ENCODE data around the gene NSUN6. TPM values are rescaled to one million over a fixed set of nuclear protein-coding genes. Genes with fewer than 3 reads are reported as not detected.

The NSUN6 gene
- total and polyA plus RNA-seq, 10 of the 15 experiments (the other 5 are each of a cell fraction or from before 2014, with no cell fraction given), result 10.2 to 25.0 (median 15.6) TPM

DNA sequence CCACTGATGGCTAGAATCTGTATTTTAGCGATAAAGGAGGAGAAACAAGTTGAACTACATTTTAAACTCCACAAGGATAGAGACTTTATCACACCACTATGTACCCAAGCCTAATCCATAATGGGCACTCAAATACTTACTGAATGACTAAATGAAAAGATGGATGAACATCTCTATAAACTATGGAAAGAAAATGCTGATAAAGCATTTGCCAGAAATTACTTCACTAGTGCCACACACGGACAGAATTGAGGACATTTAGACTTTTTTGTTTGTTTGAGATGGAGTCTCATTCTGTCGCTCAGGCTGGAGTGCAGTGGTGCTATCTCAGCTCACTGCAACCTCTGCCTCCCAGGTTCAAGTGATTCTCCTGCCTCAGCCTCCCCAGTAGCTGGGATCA, 1.7 kb upstream of the NSUN6 start:
- Histone ChIP-seq H3K36me3 (ENCODE audit: control insufficient read depth in 2 of 2, insufficient read depth in 2 of 2, low read length in 1 of 2) (no peaks in the 10 kb centered on the region), H3K79me2 (ENCODE audit: control insufficient read depth, insufficient read depth, low read length) (peaks cover 39% of the 10 kb centered on the region), H3K4me1 (ENCODE audit: control insufficient read depth, insufficient read depth, low read length) (peaks cover 3% of the 10 kb centered on the region; the same call in 1 of the 2 replicates), H3K27ac (ENCODE audit: control insufficient read depth, insufficient read depth) (no peak overlapping the region), H3K4me2 (ENCODE audit: control insufficient read depth, insufficient read depth) (no peak overlapping the region), H3K4me3 (no peak overlapping the region), H4K20me1 (ENCODE audit: control insufficient read depth, insufficient read depth) (no peaks in the 10 kb centered on the region), H3K27me3 (replicated peaks in 1 of 2; ENCODE audit: control insufficient read depth in 2 of 2, insufficient read depth in 2 of 2, low read length in 1 of 2) (no peaks in the 10 kb centered on the region), H3K9me3 (replicated peaks; ENCODE audit: control insufficient read depth, insufficient read depth, low read length) (no peaks in the 10 kb centered on the region), H2AFZ (ENCODE audit: control insufficient read depth, low read depth, low read length) (no peak overlapping the region), H3K9ac (ENCODE audit: control insufficient read depth, insufficient read depth, low read length) (no peak overlapping the region)
- 83% methylated on average over 3 of the region's 3 CpGs for WGBS (ENCODE audit: insufficient coverage, insufficient replicate concordance, low lambda C conversion rate, missing lambda C conversion rate)
- ChIA-PET CTCF (no interaction called here), RAD21 (ENCODE audit: unreplicated experiment) (interaction anchor here (0.6 to 0.7 kb wide), 2 partner anchors 181 to 595 kb away, joined by 3 read pairs; no protein-coding TSS in a partner anchor), SMC1A (ENCODE audit: uncharacterized antibody, unreplicated experiment) (no interaction called here), POLR2A (interaction anchor here (1.1 kb wide), 1 partner anchor 9 kb away, joined by 3 read pairs; no protein-coding TSS in a partner anchor)
- no TSS peak for BruUV-seq (replicated peaks)
- no peak for DNase-seq (ENCODE audit: low read depth, low spot score)
- TF ChIP-seq RAD51 (IDR thresholded peaks at IDR 0.05), result no peak
- no peak for TF ChIP-seq RAD21 (IDR thresholded peaks at IDR 0.05; ENCODE audit: insufficient read depth, low read depth, low read length)
- TF ChIP-seq IKZF2 (IDR thresholded peaks at IDR 0.05), result no peak
- no peak for TF ChIP-seq CHD1 (IDR thresholded peaks at IDR 0.05; ENCODE audit: low read depth, low read length)
- no peak for TF ChIP-seq EP300 (IDR thresholded peaks at IDR 0.05; ENCODE audit: borderline replicate concordance in 1 of 2, control insufficient read depth in 1 of 2, low read depth in 2 of 2, low read length in 2 of 2)
- TF ChIP-seq TCF12 (IDR thresholded peaks at IDR 0.05; ENCODE audit: low read depth, low read length), result no peak
- in situ Hi-C loops (cut with MboI) (loop anchor here (10.0 to 25.0 kb wide), 3 partner anchors 998 to 1841 kb away; partner anchors contain the start of genes RSU1 and TRDMT1), intact Hi-C loops (cut with micrococcal nuclease; ENCODE audit: unreplicated experiment) (loop anchor here (10.0 kb wide), 1 partner anchor 968 kb away; no protein-coding TSS in a partner anchor)
- no peak for ATAC-seq
- no peak for FAIRE-seq

Measured in GM12878 (cell line).